ENCODE results near the gene C6orf89.

DNA sequence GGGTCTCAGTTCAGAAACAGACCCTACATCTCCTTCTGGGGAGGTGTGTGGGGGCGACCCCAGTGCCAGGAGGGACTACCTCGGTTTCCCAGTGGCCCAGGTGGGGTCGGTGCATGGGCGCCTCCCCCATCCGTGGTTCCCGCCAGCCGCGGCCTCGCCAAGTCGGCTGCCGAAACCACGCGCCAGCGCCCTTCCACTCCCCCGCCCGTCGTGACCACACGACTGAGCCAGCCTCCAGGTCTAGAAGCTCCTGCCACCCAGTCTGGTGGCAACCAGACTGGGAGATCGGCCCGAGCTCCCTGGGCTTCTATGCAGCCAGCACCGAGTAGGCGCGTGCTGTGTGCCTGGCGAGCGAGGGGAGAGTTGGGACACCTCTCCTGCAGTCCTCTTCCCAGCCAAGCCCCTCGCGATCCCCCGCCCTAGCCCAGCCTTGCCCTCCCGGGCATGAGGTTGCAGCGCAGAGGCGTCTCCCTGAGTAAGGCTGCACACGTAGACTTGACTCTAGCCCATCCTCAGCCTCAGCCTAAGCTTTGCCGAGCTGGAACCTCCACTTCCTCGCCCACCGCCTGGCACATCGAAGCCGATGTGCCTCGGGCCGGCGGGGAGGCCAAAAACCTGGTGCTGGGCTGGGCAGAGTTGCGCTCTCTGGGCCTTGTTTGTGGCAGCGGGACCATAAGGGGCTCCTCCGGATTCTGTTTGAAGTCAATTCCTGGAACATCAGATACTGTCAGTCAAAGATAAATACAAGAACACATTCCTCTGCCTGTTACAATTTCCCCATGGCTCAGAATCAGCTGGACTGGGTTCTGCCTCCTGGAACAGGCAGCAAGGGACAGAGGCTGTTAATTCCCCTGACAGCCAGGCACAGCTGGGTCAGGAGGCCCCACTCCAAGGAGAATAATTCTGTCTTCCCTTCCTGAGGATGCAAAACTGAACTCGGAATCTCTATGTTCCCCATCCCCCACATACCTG is 45.0 kb upstream of the C6orf89 start:
- TF ChIP-seq, protein P1, sequence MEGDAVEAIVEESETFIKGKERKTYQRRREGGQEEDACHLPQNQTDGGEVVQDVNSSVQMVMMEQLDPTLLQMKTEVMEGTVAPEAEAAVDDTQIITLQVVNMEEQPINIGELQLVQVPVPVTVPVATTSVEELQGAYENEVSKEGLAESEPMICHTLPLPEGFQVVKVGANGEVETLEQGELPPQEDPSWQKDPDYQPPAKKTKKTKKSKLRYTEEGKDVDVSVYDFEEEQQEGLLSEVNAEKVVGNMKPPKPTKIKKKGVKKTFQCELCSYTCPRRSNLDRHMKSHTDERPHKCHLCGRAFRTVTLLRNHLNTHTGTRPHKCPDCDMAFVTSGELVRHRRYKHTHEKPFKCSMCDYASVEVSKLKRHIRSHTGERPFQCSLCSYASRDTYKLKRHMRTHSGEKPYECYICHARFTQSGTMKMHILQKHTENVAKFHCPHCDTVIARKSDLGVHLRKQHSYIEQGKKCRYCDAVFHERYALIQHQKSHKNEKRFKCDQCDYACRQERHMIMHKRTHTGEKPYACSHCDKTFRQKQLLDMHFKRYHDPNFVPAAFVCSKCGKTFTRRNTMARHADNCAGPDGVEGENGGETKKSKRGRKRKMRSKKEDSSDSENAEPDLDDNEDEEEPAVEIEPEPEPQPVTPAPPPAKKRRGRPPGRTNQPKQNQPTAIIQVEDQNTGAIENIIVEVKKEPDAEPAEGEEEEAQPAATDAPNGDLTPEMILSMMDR (conservative IDR thresholded peaks at IDR 0.05), result no peak
- no peak for TF ChIP-seq EZH2 (IDR thresholded peaks at IDR 0.05; ENCODE audit: low read depth)
